ENCODE measurements around the gene ETV1. TPM values are rescaled to one million over a fixed set of nuclear protein-coding genes. Genes with fewer than 3 reads are reported as not detected.

The ETV1 gene
- total RNA-seq, 4 donors from 2014 or later = 0.41 to 2.0 (median 0.83) TPM

- Histone ChIP-seq H3K36me3 (no peaks in the 10 kb centered on the region), H3K4me1 (no peaks in the 10 kb centered on the region), H3K4me3 (no peak overlapping the region), H3K27ac (no peak overlapping the region), H3K9me3 (no peaks in the 10 kb centered on the region), H3K27me3 (no peaks in the 10 kb centered on the region)
- TF ChIP-seq POLR2A (IDR thresholded peaks at IDR 0.05) = no peak
- TF ChIP-seq CTCF (IDR thresholded peaks at IDR 0.05 in 4 of 5, conservative IDR thresholded peaks at IDR 0.05 in 1 of 5) = no peak
- no peak for DNase-seq
- ATAC-seq = no peak
- in situ Hi-C loops (cut with MboI; ENCODE audit: low sequenced_read_pairs in 4 of 4) = no loop called here
- intact Hi-C loops (cut with DNase I; ENCODE audit: low total_unique reads) = no loop called here
Observed at GRCh38 chr7:13886356-13886755, 103.1 kb downstream of the ETV1 start.

GRCh38 chr7:13882051-13882450 is 107.4 kb downstream of the ETV1 start:
- Histone ChIP-seq H3K9me3 (no peaks in the 10 kb centered on the region), H3K4me3 (no peak overlapping the region), H3K27ac (no peak overlapping the region), H3K4me1 (no peaks in the 10 kb centered on the region), H3K36me3 (no peaks in the 10 kb centered on the region), H3K27me3 (no peaks in the 10 kb centered on the region)
- ATAC-seq (no peak), DNase-seq (no peak)
- in situ Hi-C loops (cut with MboI; ENCODE audit: low sequenced_read_pairs in 4 of 4) (no loop called here), intact Hi-C loops (cut with DNase I; ENCODE audit: low total_unique reads) (no loop called here)
- TF ChIP-seq CTCF (IDR thresholded peaks at IDR 0.05 in 4 of 5, conservative IDR thresholded peaks at IDR 0.05 in 1 of 5) (no peak), POLR2A (IDR thresholded peaks at IDR 0.05) (no peak)

- Histone ChIP-seq H3K27me3 (no peaks in the 10 kb centered on the region), H3K9me3 (no peaks in the 10 kb centered on the region), H3K4me1 (no peaks in the 10 kb centered on the region), H3K27ac (no peak overlapping the region), H3K36me3 (no peaks in the 10 kb centered on the region), H3K4me3 (no peak overlapping the region)
- no peak for TF ChIP-seq POLR2A (IDR thresholded peaks at IDR 0.05)
- ATAC-seq (no peak), DNase-seq (no peak)
- in situ Hi-C loops (cut with MboI; ENCODE audit: low sequenced_read_pairs in 4 of 4) (no loop called here), intact Hi-C loops (cut with DNase I; ENCODE audit: low total_unique reads) (no loop called here)
Observed at GRCh38 chr7:13880789-13881188, 108.7 kb downstream of the ETV1 start.

GRCh38 chr7:13879994-13880686 is 109.3 kb downstream of the ETV1 start:
- DNase-seq = no peak
- Histone ChIP-seq H3K4me1 (no peaks in the 10 kb centered on the region), H3K9me3 (no peaks in the 10 kb centered on the region), H3K36me3 (no peaks in the 10 kb centered on the region), H3K27ac (no peak overlapping the region), H3K4me3 (no peak overlapping the region), H3K27me3 (no peaks in the 10 kb centered on the region)
- no peak for ATAC-seq
- in situ Hi-C loops (cut with MboI; ENCODE audit: low sequenced_read_pairs in 4 of 4) = no loop called here
- intact Hi-C loops (cut with DNase I; ENCODE audit: low total_unique reads) = no loop called here
- no peak for TF ChIP-seq CTCF (IDR thresholded peaks at IDR 0.05 in 4 of 5, conservative IDR thresholded peaks at IDR 0.05 in 1 of 5)
- TF ChIP-seq POLR2A (IDR thresholded peaks at IDR 0.05) = no peak

- ATAC-seq = no peak
- H3K27me3 ChIP-seq = no peaks in the 10 kb centered on the region
- TF ChIP-seq POLR2A (IDR thresholded peaks at IDR 0.05) (no peak), CTCF (IDR thresholded peaks at IDR 0.05 in 4 of 5, conservative IDR thresholded peaks at IDR 0.05 in 1 of 5) (no peak)
- intact Hi-C loops (cut with DNase I; ENCODE audit: low total_unique reads) = no loop called here
- no peaks in the 10 kb centered on the region for H3K4me1 ChIP-seq
- H3K36me3 ChIP-seq = no peaks in the 10 kb centered on the region
- H3K4me3 ChIP-seq = no peak overlapping the region
- H3K9me3 ChIP-seq = no peaks in the 10 kb centered on the region
- H3K27ac ChIP-seq = no peak overlapping the region
- no peak for DNase-seq
- in situ Hi-C loops (cut with MboI; ENCODE audit: low sequenced_read_pairs in 4 of 4) = no loop called here
Observed at GRCh38 chr7:13879143-13879542, 110.3 kb downstream of the ETV1 start.

Measured in gastrocnemius medialis (tissue), 4 donors.